ENCODE data around the gene GMDS.
A peak's percentile ranks its signal among the peaks of the same experiment; 100 is the strongest.

Gene GMDS

DNA sequence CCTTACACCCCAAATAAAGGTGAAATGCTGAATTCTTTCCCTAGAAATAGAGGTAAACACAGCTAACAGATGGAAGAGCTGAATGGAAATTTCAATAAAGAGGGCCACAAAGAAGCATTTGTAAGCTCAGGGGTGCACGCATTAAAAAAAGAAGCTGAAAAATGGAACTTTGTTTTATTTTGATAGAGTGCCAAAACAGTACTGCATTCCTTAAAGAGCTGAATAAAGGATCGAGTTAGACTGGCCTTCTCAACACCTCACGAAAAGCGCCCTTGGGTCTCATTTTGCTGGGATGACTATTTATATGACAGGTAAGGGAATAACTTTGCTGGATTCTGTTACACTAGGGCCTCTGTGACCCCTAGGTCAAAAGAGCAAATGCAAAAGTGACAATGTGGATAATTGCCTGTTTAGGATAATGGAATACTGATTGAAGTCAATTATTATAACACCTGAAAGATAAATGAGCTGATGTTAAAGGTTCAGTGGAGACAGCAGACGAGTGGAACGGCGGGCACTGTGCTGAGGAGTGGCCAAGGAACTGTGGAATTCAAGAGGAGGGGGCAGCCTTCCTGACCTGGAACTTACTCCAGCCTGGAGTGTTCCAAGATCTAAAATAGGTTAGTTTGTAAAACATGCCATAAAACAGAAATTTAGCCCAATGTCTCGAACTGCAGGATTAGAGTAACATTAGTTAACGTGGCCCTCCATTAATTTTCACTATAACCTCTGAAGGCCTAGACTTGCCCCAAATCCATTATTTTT is 467.3 kb downstream of the GMDS start:
- no peaks in the 10 kb centered on the region for H3K9me3 Mint-ChIP-seq
- H3K27ac Mint-ChIP-seq (ENCODE audit: low read depth): no peak overlapping the region
- H3K36me3 Mint-ChIP-seq (ENCODE audit: insufficient read depth): no peaks in the 10 kb centered on the region
- ATAC-seq (replicated peaks; ENCODE audit: extremely low read depth, poor library complexity, severe bottlenecking): no peak
- H3K4me1 Mint-ChIP-seq: peaks cover 12% of the 10 kb centered on the region
- DNase-seq (ENCODE audit: low spot score in 2 of 2): no peak
- H3K4me3 Mint-ChIP-seq: no peak overlapping the region
- no peaks in the 10 kb centered on the region for H3K27me3 Mint-ChIP-seq

DNA sequence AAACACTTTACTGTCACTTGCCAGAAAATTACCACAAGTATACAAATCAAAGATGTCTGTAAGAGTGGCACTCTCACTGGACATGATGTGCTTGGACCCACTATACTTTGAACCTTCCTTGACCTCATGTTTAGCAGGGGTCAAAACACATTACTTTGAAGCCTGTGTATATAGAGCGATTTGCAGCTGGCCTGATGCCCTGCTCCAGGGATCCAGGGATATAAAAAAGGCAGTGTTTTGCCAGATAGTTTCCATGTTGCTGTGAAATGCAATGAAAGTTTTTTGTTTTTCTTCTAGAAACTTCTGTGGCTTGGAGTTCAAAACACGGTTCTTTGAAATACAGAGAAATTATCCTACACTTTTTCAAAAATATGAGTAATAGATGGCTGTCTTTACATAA is 470.0 kb downstream of the GMDS start:
- H3K9me3 Mint-ChIP-seq: no peaks in the 10 kb centered on the region
- peaks cover 32% of the 10 kb centered on the region for H3K4me1 Mint-ChIP-seq
- no peaks in the 10 kb centered on the region for H3K27me3 Mint-ChIP-seq
- no peak overlapping the region for H3K4me3 Mint-ChIP-seq
- no peak overlapping the region for H3K27ac Mint-ChIP-seq (ENCODE audit: low read depth)
- no peak for ATAC-seq (replicated peaks; ENCODE audit: extremely low read depth, poor library complexity, severe bottlenecking)
- no peaks in the 10 kb centered on the region for H3K36me3 Mint-ChIP-seq (ENCODE audit: insufficient read depth)
- DNase-seq (ENCODE audit: low spot score in 2 of 2): no peak

DNA sequence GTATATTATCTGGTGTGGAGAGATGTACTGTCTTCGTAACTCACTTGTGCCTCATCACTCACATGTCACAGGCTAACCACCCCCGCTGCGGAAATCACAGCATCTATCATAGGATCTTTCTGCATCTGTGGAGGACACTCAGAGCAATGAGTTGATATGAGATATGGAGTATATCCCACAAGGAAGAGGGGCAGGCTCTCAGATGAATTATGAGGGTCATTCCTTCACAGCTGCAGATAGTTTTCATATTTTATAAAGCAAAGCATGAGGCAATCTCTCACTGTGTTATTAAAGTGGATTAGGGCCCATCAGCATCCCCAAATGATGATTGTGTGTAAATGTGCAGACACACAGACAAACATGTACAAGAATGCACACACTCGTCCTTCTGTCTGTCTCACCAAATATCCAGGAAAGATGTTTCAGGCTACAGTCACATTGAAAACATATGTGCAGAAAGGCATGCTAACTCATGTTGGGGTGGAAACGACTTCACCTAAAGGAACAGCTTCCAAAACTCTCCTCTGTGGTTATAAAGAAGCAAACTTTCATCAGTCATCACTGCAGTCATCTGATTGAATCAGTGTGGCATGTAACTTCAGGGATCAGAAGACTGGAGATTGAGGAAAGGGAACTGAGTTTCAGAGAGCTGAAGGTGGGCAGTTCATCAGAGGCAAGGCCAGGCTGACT is 471.0 kb downstream of the GMDS start:
- H3K27ac Mint-ChIP-seq (ENCODE audit: low read depth): no peak overlapping the region
- H3K4me1 Mint-ChIP-seq: peaks cover 40% of the 10 kb centered on the region
- ATAC-seq (replicated peaks; ENCODE audit: extremely low read depth, poor library complexity, severe bottlenecking) (no peak), DNase-seq (ENCODE audit: low spot score in 2 of 2) (no peak)
- H3K4me3 Mint-ChIP-seq: no peak overlapping the region
- H3K9me3 Mint-ChIP-seq: no peaks in the 10 kb centered on the region
- no peaks in the 10 kb centered on the region for H3K36me3 Mint-ChIP-seq (ENCODE audit: insufficient read depth)
- no peaks in the 10 kb centered on the region for H3K27me3 Mint-ChIP-seq

DNA sequence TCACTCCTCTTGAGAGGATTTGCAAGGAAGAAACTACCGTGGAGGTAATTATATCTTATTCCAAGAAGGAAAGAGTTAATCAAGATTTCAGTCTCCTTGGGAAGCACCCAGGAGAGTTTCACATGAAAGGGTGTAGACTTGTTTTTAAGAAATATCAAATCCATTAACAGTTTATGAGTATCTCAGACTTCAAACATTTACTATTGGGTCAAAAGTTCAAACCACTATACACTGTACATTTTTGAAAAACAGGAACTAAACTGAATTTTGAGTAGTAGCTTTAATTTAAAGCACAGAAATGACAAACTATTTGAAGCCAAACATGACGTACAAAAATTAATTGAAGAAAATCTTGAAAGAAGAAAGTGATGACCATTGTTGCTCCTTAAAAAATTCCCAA is 471.7 kb downstream of the GMDS start:
- Mint-ChIP-seq H3K4me3 (no peak overlapping the region), H3K27ac (ENCODE audit: low read depth) (no peak overlapping the region), H3K27me3 (no peaks in the 10 kb centered on the region), H3K9me3 (no peaks in the 10 kb centered on the region), H3K4me1 (peaks cover 40% of the 10 kb centered on the region), H3K36me3 (ENCODE audit: insufficient read depth) (no peaks in the 10 kb centered on the region)
- ATAC-seq (replicated peaks; ENCODE audit: extremely low read depth, poor library complexity, severe bottlenecking): no peak
- no peak for DNase-seq (ENCODE audit: low spot score in 2 of 2)

DNA sequence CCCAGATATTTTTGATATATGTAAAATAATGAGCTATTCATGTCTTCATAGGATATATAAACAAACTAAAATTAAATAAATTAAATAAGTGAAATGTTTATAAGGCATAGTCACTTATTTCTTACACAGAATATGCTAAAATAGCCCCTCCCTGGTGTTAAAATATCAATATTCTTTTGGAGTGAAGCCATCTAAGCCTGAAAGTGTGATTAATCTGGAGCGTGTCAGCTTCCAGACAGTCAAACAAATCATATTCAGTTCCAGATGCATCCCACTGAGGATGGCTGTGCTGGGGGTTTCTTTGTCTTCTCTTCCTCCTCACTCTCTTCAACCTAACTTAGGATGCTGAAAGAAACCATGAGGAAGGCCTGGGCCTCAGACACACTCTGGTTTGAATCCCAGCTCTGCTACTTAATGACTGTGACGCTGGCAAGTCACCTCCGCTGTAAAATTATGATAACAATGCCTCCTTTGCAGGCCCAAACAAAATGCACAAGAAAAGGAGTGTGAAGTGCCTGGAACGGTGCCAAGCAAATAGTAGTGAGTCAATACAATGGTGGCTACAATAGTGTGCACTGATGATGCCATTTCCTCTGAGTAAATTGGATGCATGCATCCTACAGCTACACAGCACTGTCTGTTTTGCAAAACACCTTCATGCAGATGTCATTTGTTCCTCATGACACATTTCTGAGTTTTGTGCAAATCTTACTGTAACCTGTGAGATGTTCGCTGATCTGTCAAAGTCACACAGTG is 474.3 kb downstream of the GMDS start:
- DNase-seq (ENCODE audit: low spot score in 2 of 2): no peak
- H3K9me3 Mint-ChIP-seq: no peaks in the 10 kb centered on the region
- H3K4me1 Mint-ChIP-seq: peaks cover 46% of the 10 kb centered on the region
- H3K4me3 Mint-ChIP-seq: peak overlapping the region; percentile 52
- no peaks in the 10 kb centered on the region for H3K27me3 Mint-ChIP-seq
- H3K27ac Mint-ChIP-seq (ENCODE audit: low read depth): peak overlapping the region; percentile 52
- H3K36me3 Mint-ChIP-seq (ENCODE audit: insufficient read depth): no peaks in the 10 kb centered on the region
- peak; percentile 30 for ATAC-seq (replicated peaks; ENCODE audit: extremely low read depth, poor library complexity, severe bottlenecking)

DNA sequence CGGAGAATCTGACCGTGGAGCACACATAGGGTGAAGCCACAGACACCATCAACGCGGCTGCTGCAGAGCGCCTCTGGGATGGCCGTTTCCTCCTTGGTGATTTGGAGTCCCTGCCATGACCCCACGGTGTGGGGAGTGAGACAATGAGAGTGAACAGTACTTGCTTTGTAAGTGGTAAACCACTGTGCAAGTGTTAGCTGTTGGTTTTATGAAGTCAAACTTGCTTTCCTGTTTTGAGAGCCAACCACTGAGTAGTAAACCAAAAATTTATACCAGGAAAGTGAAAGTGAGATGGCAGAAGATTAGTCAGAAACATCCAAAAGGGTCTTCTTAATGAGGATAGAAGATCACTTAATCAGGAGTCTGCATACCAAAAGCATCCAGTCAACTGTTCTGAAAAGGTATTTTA is 475.0 kb downstream of the GMDS start:
- no peaks in the 10 kb centered on the region for H3K27me3 Mint-ChIP-seq
- ATAC-seq (replicated peaks; ENCODE audit: extremely low read depth, poor library complexity, severe bottlenecking): peak; percentile 91
- peak overlapping the region; percentile 52 for H3K4me3 Mint-ChIP-seq
- H3K27ac Mint-ChIP-seq (ENCODE audit: low read depth): peak overlapping the region; percentile 52
- no peaks in the 10 kb centered on the region for H3K9me3 Mint-ChIP-seq
- H3K4me1 Mint-ChIP-seq: peaks cover 46% of the 10 kb centered on the region
- H3K36me3 Mint-ChIP-seq (ENCODE audit: insufficient read depth): no peaks in the 10 kb centered on the region
- peak; percentile 22 to 49 for DNase-seq (ENCODE audit: low spot score in 2 of 2)

DNA sequence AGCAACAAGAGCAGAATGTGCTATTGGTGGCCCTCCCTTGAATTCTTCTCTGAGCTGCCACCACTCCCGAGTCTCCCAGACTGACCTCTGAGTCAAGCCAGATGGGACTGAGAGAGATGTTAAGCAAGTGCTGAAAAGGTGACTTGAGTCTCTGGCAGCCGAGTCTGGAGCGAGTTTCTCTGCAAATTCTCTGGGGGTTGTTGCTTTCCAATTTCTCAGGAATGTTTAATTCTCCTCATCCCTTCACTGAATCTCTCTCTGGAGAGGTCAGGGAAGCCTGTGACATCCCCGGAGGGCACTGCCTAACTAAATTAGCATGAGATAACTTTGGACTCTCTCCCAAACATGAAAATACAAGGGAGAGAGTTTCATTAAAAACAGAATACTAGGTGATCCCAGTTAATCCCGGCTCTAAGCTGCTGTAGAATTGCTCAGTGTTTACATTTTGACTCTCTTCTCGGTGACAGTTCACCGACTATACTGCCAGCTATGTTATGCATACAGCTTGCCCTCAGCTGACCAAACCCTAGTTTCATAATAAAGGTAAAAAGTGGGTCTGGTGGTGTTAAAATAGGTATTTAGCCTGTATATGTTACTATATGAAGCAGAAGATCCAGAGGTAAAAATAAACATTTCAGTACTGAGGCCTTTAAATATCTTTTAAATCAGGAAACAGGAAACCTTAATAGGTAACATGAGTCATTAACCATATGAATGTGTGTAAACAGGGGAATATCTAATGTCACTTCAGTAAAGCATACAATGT is 477.7 kb downstream of the GMDS start:
- Mint-ChIP-seq H3K27ac (ENCODE audit: low read depth) (no peak overlapping the region), H3K27me3 (no peaks in the 10 kb centered on the region), H3K4me3 (no peak overlapping the region), H3K36me3 (ENCODE audit: insufficient read depth) (no peaks in the 10 kb centered on the region), H3K9me3 (no peaks in the 10 kb centered on the region), H3K4me1 (peaks cover 29% of the 10 kb centered on the region)
- ATAC-seq (replicated peaks; ENCODE audit: extremely low read depth, poor library complexity, severe bottlenecking): no peak
- DNase-seq (ENCODE audit: low spot score in 2 of 2): no peak

DNA sequence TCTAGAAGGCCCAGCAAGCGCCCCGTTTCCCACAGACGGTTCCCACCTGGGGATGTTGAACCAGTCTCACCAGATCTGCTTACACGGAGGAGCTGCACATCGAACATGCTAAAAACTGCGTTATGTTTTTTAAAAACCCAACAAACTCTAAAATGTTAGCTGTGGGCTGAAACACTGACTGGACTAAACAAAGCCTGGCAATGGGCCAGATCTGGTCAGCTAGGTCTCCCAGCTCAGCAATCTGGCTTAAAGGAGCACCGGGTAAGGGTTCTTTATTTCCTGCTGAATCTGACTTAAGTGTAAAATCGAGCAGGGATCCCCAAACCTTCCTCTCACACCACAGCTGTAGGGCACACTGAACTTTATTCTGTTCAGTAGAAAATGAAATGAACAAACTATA is 478.8 kb downstream of the GMDS start:
- H3K9me3 Mint-ChIP-seq: no peaks in the 10 kb centered on the region
- no peaks in the 10 kb centered on the region for H3K36me3 Mint-ChIP-seq (ENCODE audit: insufficient read depth)
- H3K4me1 Mint-ChIP-seq: peaks cover 25% of the 10 kb centered on the region
- ATAC-seq (replicated peaks; ENCODE audit: extremely low read depth, poor library complexity, severe bottlenecking) (no peak), DNase-seq (ENCODE audit: low spot score in 2 of 2) (no peak)
- no peak overlapping the region for H3K4me3 Mint-ChIP-seq
- no peaks in the 10 kb centered on the region for H3K27me3 Mint-ChIP-seq
- no peak overlapping the region for H3K27ac Mint-ChIP-seq (ENCODE audit: low read depth)

DNA sequence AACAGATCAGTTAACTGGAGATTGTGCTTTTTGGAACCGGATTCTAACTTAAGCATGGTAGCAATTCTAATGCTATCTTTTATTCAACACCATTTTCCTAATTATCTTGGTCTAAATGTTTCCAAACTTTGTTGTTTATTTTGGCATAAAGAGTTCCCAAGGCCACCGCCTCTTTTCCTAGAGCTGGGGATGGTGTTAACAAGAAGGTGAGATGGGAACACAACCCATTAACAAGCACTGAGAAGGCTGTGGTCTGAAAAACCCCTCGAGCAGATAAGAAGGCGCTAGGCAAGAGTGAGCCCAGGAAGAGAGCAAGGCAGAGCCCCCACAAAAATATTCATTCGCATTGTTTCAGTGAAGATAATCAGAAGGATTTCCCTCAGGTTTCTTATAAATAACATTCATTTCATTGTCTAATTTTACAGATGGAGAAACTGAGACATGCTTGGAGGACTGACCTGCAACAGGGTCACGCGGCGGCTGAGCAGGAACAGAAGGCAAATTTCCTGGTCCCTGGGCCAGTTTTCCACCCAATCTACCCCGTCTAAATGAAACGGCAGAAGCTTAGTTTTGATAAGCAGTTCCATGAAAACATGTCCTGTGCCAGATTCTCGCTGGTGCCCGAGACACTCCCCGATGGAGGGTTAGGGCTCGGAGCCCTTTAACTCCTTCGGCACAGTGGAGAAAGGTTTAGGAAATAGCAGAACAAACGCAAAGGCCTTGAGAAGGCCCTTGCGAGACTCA is 480.1 kb downstream of the GMDS start:
- ATAC-seq (replicated peaks; ENCODE audit: extremely low read depth, poor library complexity, severe bottlenecking) (no peak), DNase-seq (ENCODE audit: low spot score in 2 of 2) (no peak)
- no peak overlapping the region for H3K27ac Mint-ChIP-seq (ENCODE audit: low read depth)
- H3K4me3 Mint-ChIP-seq: no peak overlapping the region
- no peaks in the 10 kb centered on the region for H3K9me3 Mint-ChIP-seq
- H3K36me3 Mint-ChIP-seq (ENCODE audit: insufficient read depth): no peaks in the 10 kb centered on the region
- peaks cover 13% of the 10 kb centered on the region for H3K4me1 Mint-ChIP-seq
- H3K27me3 Mint-ChIP-seq: no peaks in the 10 kb centered on the region

DNA sequence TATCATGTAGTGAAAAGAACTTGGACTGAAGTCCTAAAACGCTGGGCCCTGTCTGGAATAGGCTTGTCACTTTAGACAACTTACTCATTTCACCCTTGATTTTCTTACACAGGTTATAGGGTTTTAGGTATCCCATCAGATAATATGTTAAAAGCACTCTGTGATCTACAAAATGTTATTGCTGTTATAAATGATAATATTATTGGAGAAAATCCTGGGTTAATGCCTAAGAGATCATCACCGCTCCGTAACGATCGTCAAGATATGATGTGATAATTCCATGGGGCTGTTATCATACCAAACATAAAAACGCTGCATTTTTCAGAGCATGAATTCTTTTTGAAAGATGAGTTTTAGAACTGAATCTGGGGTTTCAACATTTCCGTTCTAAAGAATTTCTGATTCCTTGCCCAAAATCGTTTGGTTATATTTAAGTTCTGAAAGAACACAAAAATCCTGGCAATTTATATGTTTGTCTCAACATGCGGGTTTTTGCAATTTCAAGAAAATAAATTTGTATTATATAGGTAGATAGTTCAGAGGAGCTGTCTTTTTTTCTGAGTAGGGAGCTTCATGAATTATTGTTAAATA is 480.9 kb downstream of the GMDS start:
- DNase-seq (ENCODE audit: low spot score in 2 of 2) (no peak), ATAC-seq (replicated peaks; ENCODE audit: extremely low read depth, poor library complexity, severe bottlenecking) (no peak)
- Mint-ChIP-seq H3K27me3 (no peaks in the 10 kb centered on the region), H3K36me3 (ENCODE audit: insufficient read depth) (peaks cover 2% of the 10 kb centered on the region), H3K4me3 (no peak overlapping the region), H3K4me1 (peaks cover 6% of the 10 kb centered on the region), H3K27ac (ENCODE audit: low read depth) (no peak overlapping the region), H3K9me3 (no peaks in the 10 kb centered on the region)

DNA sequence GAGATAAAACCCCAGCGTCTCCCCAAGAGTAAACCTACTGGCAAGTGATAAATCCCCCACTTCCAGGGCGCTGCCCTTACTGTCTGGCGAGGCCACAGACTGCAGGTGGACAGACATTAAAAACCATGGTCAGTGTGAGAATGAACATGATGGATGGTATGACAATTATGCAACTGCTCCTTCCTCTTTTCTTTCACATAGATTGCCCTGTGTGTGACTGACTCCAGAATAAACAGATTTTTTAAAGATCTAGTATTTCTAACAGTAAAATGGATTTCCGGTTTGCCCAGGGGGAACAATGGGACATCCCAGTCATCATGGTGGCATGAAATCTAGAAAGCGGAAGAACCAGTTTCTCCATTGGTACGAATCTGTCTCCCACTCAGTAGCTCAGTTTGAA is 482.0 kb downstream of the GMDS start:
- Mint-ChIP-seq H3K36me3 (ENCODE audit: insufficient read depth) (peaks cover 2% of the 10 kb centered on the region), H3K27ac (ENCODE audit: low read depth) (no peak overlapping the region), H3K4me1 (peaks cover 6% of the 10 kb centered on the region), H3K9me3 (no peaks in the 10 kb centered on the region), H3K27me3 (no peaks in the 10 kb centered on the region), H3K4me3 (no peak overlapping the region)
- ATAC-seq (replicated peaks; ENCODE audit: extremely low read depth, poor library complexity, severe bottlenecking): no peak
- DNase-seq (ENCODE audit: low spot score in 2 of 2): no peak
